Panc1 (cell line): ENCODE results near the gene TAS2R42. TPM values are rescaled to one million over a fixed set of nuclear protein-coding genes. Genes with fewer than 3 reads are reported as not detected.

ENCODE experiments used
- ATAC-seq: fragments of 200-7000 bp; cut with Tn5 transposase; 2 replicates; pipeline ENCODE4 v1.9.1; 2020; ENCODE audit warnings: mild to moderate bottlenecking, moderate library complexity
- BruUV-seq: library from RNA; stranded (reverse); fragments of 400-500 nt; replicated peaks from 2 replicates; lab custom pipeline; 2021; lab: Mats Ljungman, UMichigan
- CTCF ChIA-PET: fragments of 300-600 bp; sonication (Branson Sonifier 250); formaldehyde crosslinking; loops from one replicate; lab custom pipeline; 2022; ENCODE audit warnings: antibody characterized with exemption; lab: Charles Lee
- POLR2A ChIA-PET: fragments of 300-600 bp; sonication (Branson Sonifier 250); formaldehyde crosslinking; loops from one replicate; lab custom pipeline; 2022; ENCODE audit warnings: antibody characterized with exemption; lab: Charles Lee
- DNase-seq: peaks from one replicate; pipeline ENCODE4 v3.0.0-alpha.2; 2010; ENCODE audit warnings: low read depth, low spot score
- H3K27ac ChIP-seq: 2 replicates; pipeline ENCODE4 v1.5.1; 2011; ENCODE audit warnings: mild to moderate bottlenecking, low read length, inconsistent platforms
- H3K27me3 ChIP-seq: fragments of 200-500 bp; sonication (Bioruptor generic); 2 replicates; pipeline ENCODE4 v1.6.0; 2014; ENCODE audit warnings: low read length, inconsistent platforms; ENCODE audit not compliant: control insufficient read depth, insufficient read depth
- H3K36me3 ChIP-seq: fragments of 200-500 bp; sonication (Bioruptor generic); 2 replicates; pipeline ENCODE4 v1.5.1; 2014; ENCODE audit warnings: inconsistent platforms, mild to moderate bottlenecking, low read length, moderate library complexity; ENCODE audit not compliant: control insufficient read depth, insufficient read depth
- H3K4me1 ChIP-seq: 2 replicates; pipeline ENCODE4 v1.5.1; 2011; ENCODE audit warnings: inconsistent platforms, mild to moderate bottlenecking, low read length, moderate library complexity; ENCODE audit not compliant: control insufficient read depth, insufficient read depth
- H3K4me3 ChIP-seq, 2 experiments: 2 replicates each; pipeline ENCODE4 v1.5.1; 2011 to 2012; ENCODE audit warnings: low read depth in 2 of 2, low read length in 2 of 2, mild to moderate bottlenecking in 2 of 2, inconsistent platforms in 1 of 2, moderate library complexity in 1 of 2
- H3K9me3 ChIP-seq: fragments of 200-500 bp; sonication (Bioruptor generic); 2 replicates; pipeline ENCODE4 v1.5.1; 2014; ENCODE audit warnings: low read depth, mild to moderate bottlenecking, inconsistent platforms, low read length, moderate library complexity; ENCODE audit not compliant: control insufficient read depth, insufficient read depth
- CTCF ChIP-seq: fragments of 450-650 bp; IDR thresholded peaks from 2 replicates; pipeline ENCODE4 v1.5.1; 2017; ENCODE audit warnings: mild to moderate bottlenecking
- POLR2AphosphoS5 ChIP-seq: IDR thresholded peaks from 2 replicates; pipeline ENCODE4 v1.6.1; 2012; ENCODE audit warnings: mild to moderate bottlenecking, low read depth, low read length, moderate library complexity
- REST ChIP-seq, 2 experiments: IDR thresholded peaks; 2 replicates each; pipeline ENCODE4 v1.6.1; 2011 to 2012; ENCODE audit warnings: low read depth in 2 of 2, control low read depth in 1 of 2, low read length in 1 of 2, mild to moderate bottlenecking in 1 of 2, moderate library complexity in 1 of 2; ENCODE audit not compliant: insufficient read depth in 1 of 2
- SIN3A ChIP-seq: IDR thresholded peaks from 2 replicates; pipeline ENCODE4 v1.6.1; 2012; ENCODE audit warnings: low read depth, mild to moderate bottlenecking, low read length, moderate library complexity, borderline replicate concordance; ENCODE audit not compliant: insufficient read depth
- TCF7L2 ChIP-seq: IDR thresholded peaks from 2 replicates; pipeline ENCODE4 v1.6.1; 2011; ENCODE audit warnings: mild to moderate bottlenecking, low read depth, low read length, inconsistent platforms
- in situ Hi-C: cut with HindIII; loops from 2 replicates; pipeline ENCODE4 v1.10.0; 2016; ENCODE audit warnings: low sequenced_read_pairs, low pct_unique_long_range_greater_than_20kb
- intact Hi-C: fragments of 100-400 bp; cut with micrococcal nuclease; formaldehyde crosslinking; loops from one replicate; pipeline ENCODE4 v1.10.0; 2022; ENCODE audit not compliant: unreplicated experiment
- total RNA-seq: library from RNA; stranded (reverse); gene quantifications from one replicate; pipeline ENCODE4 v1.2.1, GENCODE V29; 2021; ENCODE audit not compliant: unreplicated experiment

Gene TAS2R42
- total RNA-seq, 1 experiment from 2014 or later, result not detected

- in situ Hi-C loops, result no loop called here
- Histone ChIP-seq H3K4me1 (peaks cover 13% of the 10 kb centered on the region), H3K27me3 (no peaks in the 10 kb centered on the region), H3K27ac (no peak overlapping the region), H3K36me3 (peaks cover 10% of the 10 kb centered on the region; the same call in 1 of the 2 replicates), H3K9me3 (no peaks in the 10 kb centered on the region), H3K4me3 (no peak overlapping the region)
- no TSS peak for BruUV-seq
- DNase-seq (no peak), ATAC-seq (no peak)
- ChIA-PET CTCF (no interaction called here), POLR2A (no interaction called here)
- TF ChIP-seq REST (IDR thresholded peaks at IDR 0.05; ENCODE audit: insufficient read depth in 1 of 2, low read depth in 2 of 2, low read length in 1 of 2) (no peak), TCF7L2 (no peak), CTCF (no peak), POLR2AphosphoS5 (no peak), SIN3A (no peak)
- intact Hi-C loops, result no loop called here
These were observed 20.4 kb downstream of the TAS2R42 start for GRCh38 chr12:11166300-11166699.

GRCh38 chr12:11164384-11164783 lies 22.4 kb downstream of the TAS2R42 start:
- no peak overlapping the region for H3K27ac ChIP-seq
- H3K4me3 ChIP-seq, result no peak overlapping the region
- TF ChIP-seq SIN3A, result no peak
- no peak for TF ChIP-seq CTCF
- TF ChIP-seq POLR2AphosphoS5, result no peak
- TF ChIP-seq TCF7L2, result no peak
- TF ChIP-seq REST (IDR thresholded peaks at IDR 0.05; ENCODE audit: insufficient read depth in 1 of 2, low read depth in 2 of 2, low read length in 1 of 2), result no peak
- no peaks in the 10 kb centered on the region for H3K27me3 ChIP-seq
- peaks cover 7% of the 10 kb centered on the region for H3K4me1 ChIP-seq
- H3K9me3 ChIP-seq, result no peaks in the 10 kb centered on the region
- in situ Hi-C loops, result no loop called here
- peaks cover 8% of the 10 kb centered on the region; the same call in 1 of the 2 replicates for H3K36me3 ChIP-seq
- intact Hi-C loops, result no loop called here
- CTCF ChIA-PET, result no interaction called here
- ATAC-seq (no peak), DNase-seq (no peak)
- POLR2A ChIA-PET, result no interaction called here
- TSS peak; percentile 1 for BruUV-seq
